Liver (tissue), 9 donors: Measurements from ENCODE around the gene COL23A1. TPM values are rescaled to one million over a fixed set of nuclear protein-coding genes. Genes with fewer than 3 reads are reported as not detected.

Experiments
- DNase-seq: peaks from one replicate; pipeline ENCODE4 v3.0.0-alpha.2; 2017; ENCODE audit warnings: low spot score
- H3K27ac ChIP-seq, 2 donors: one replicate each; pipeline ENCODE4 v1.7.0; 2013; ENCODE audit warnings: inconsistent platforms in 2 of 2, low read length in 2 of 2, control low read depth in 1 of 2, low read depth in 1 of 2, mild to moderate bottlenecking in 1 of 2
- H3K27me3 ChIP-seq, 4 donors: one replicate each; pipeline versions ENCODE4 v1.6.1 to v1.7.0; 2013; ENCODE audit warnings: low read length in 3 of 4, inconsistent platforms in 1 of 4, mild to moderate bottlenecking in 1 of 4, moderate library complexity in 1 of 4; ENCODE audit not compliant: control insufficient read depth in 4 of 4, insufficient read depth in 4 of 4
- H3K36me3 ChIP-seq, 4 donors: one replicate each; pipeline versions ENCODE4 v1.6.1 to v1.7.0; 2013; ENCODE audit warnings: low read length in 3 of 4, mild to moderate bottlenecking in 3 of 4, low read depth in 1 of 4, moderate library complexity in 1 of 4; ENCODE audit not compliant: control insufficient read depth in 4 of 4, insufficient read depth in 3 of 4
- H3K4me1 ChIP-seq, 4 donors: one replicate each; pipeline versions ENCODE4 v1.6.1 to v1.7.0; 2013; ENCODE audit warnings: low read length in 3 of 4, mild to moderate bottlenecking in 3 of 4, moderate library complexity in 1 of 4; ENCODE audit not compliant: control insufficient read depth in 4 of 4, insufficient read depth in 4 of 4
- H3K4me3 ChIP-seq, 3 donors: one replicate each; pipeline versions ENCODE4 v1.6.1 to v1.7.0; 2013; ENCODE audit warnings: low read length in 3 of 3, control low read depth in 1 of 3, low read depth in 1 of 3, mild to moderate bottlenecking in 1 of 3
- H3K9ac ChIP-seq, 2 donors: one replicate each; pipeline ENCODE4 v1.7.0; 2013; ENCODE audit warnings: low read length in 2 of 2, mild to moderate bottlenecking in 2 of 2, moderate library complexity in 2 of 2, control low read depth in 1 of 2, low read depth in 1 of 2
- H3K9me3 ChIP-seq, 4 donors: one replicate each; pipeline versions ENCODE4 v1.6.1 to v1.7.0; 2013; ENCODE audit warnings: low read length in 3 of 4; ENCODE audit not compliant: control insufficient read depth in 4 of 4
- ATF3 ChIP-seq: IDR thresholded peaks from 2 replicates; pipeline ENCODE4 v1.6.1; 2016; ENCODE audit warnings: antibody characterized with exemption
- CTCF ChIP-seq: fragments of 150-350 bp; IDR thresholded peaks from 2 replicates; pipeline ENCODE4 v1.5.1; 2017; ENCODE audit warnings: improper control_type of control experiment, low read depth, low read length; ENCODE audit not compliant: missing input control
- FOXA1 ChIP-seq: IDR thresholded peaks from 2 replicates; pipeline ENCODE4 v1.6.1; 2016; ENCODE audit warnings: antibody characterized with exemption
- GABPA ChIP-seq, 2 donors: IDR thresholded peaks in 1 of 2; conservative IDR thresholded peaks in 1 of 2; 2 replicates each; pipeline ENCODE4 v1.6.1; 2016; ENCODE audit warnings: antibody characterized with exemption in 2 of 2, mild to moderate bottlenecking in 1 of 2, moderate library complexity in 1 of 2
- HNF4A ChIP-seq, 2 donors: conservative IDR thresholded peaks; 2 replicates each; pipeline ENCODE4 v1.6.1; 2016; ENCODE audit warnings: antibody characterized with exemption in 2 of 2, mild to moderate bottlenecking in 2 of 2
- MAX ChIP-seq: IDR thresholded peaks from 2 replicates; pipeline ENCODE4 v1.6.1; 2016; ENCODE audit warnings: antibody characterized with exemption
- NR2F2 ChIP-seq: IDR thresholded peaks from 2 replicates; pipeline ENCODE4 v1.6.1; 2016; ENCODE audit warnings: antibody characterized with exemption
- RAD21 ChIP-seq, 2 donors: IDR thresholded peaks; 2 replicates each; pipeline ENCODE4 v1.6.1; 2016; ENCODE audit warnings: antibody characterized with exemption in 2 of 2, mild to moderate bottlenecking in 2 of 2
- RXRA ChIP-seq, 2 donors: IDR thresholded peaks; 2 replicates each; pipeline ENCODE4 v1.6.1; 2017 to 2018; ENCODE audit warnings: antibody characterized with exemption in 2 of 2, mild to moderate bottlenecking in 1 of 2
- SP1 ChIP-seq: IDR thresholded peaks from 2 replicates; pipeline ENCODE4 v1.6.1; 2018; ENCODE audit warnings: antibody characterized with exemption, mild to moderate bottlenecking
- TAF1 ChIP-seq: conservative IDR thresholded peaks from 2 replicates; pipeline ENCODE4 v1.6.1; 2016; ENCODE audit warnings: antibody characterized with exemption, mild to moderate bottlenecking
- WGBS: extraction: QIAGEN DNeasy Blood & Tissue Kit; methylation state at CpG from one replicate; pipeline ENCODE4 v1.1.7; 2013; 5-methylcytosine and 5-hydroxymethylcytosine counted together
- polyA plus RNA-seq, 2 donors: library from polyadenylated mRNA; stranded (reverse) in 1 of 2; unstranded in 1 of 2; fragments of 200-250 nt in 1 of 2; fragments of >200 nt in 1 of 2; fragmentation: Nextera tagmentation in 1 of 2; extraction: Ambion mirVana in 1 of 2; gene quantifications; one replicate each; pipeline versions ENCODE4 v1.2.1 to v1.2.3, GENCODE V29; 2013 to 2015
- total RNA-seq, 2 donors: library from RNA; depleted of rRNA; stranded (reverse); fragments of >200 nt; gene quantifications; one replicate each; pipeline ENCODE4 v1.2.3, GENCODE V29; 2014
- donor health status: healthy.
- donor health status: healthy.
- donor health status: healthy.
- donor health status: healthy.
- donor health status: healthy.

COL23A1 gene
- total and polyA plus RNA-seq, 4 donors: 0.08 to 1.4 (median 0.27) TPM

- no peak overlapping the region for H3K9ac ChIP-seq
- no peak overlapping the region for H3K4me3 ChIP-seq
- peaks cover 1 to 6% (median 4%) of the 10 kb centered on the region in 4 donors for H3K4me1 ChIP-seq
- no peaks in the 10 kb centered on the region for H3K36me3 ChIP-seq
- WGBS: 85% methylated on average over 28 of the region's 28 CpGs
- H3K27ac ChIP-seq: no peak overlapping the region
- TF ChIP-seq NR2F2: no peak
- TF ChIP-seq FOXA1: no peak
- no peak for TF ChIP-seq GABPA (IDR thresholded peaks at IDR 0.05 in 1 of 2, conservative IDR thresholded peaks at IDR 0.05 in 1 of 2)
- no peak for TF ChIP-seq ATF3
- TF ChIP-seq RXRA (IDR thresholded peaks at IDR 0.05): no peak
- no peak for TF ChIP-seq SP1
- no peak for TF ChIP-seq TAF1
- no peak for TF ChIP-seq RAD21 (IDR thresholded peaks at IDR 0.05)
- no peak for TF ChIP-seq MAX
- no peak for TF ChIP-seq HNF4A (conservative IDR thresholded peaks at IDR 0.05)
- no peaks in the 10 kb centered on the region for H3K27me3 ChIP-seq
- no peak for DNase-seq
- H3K9me3 ChIP-seq: no peaks in the 10 kb centered on the region
Observed at GRCh38 chr5:178469011-178469974, 120.9 kb downstream of the COL23A1 start.

GRCh38 chr5:178468196-178468685, 122.0 kb downstream of the COL23A1 start:
- Histone ChIP-seq H3K4me3 (no peak overlapping the region), H3K4me1 (peaks cover 0 to 6% (median 3%) of the 10 kb centered on the region in 4 donors), H3K9me3 (no peaks in the 10 kb centered on the region), H3K27ac (no peak overlapping the region), H3K27me3 (no peaks in the 10 kb centered on the region), H3K36me3 (no peaks in the 10 kb centered on the region), H3K9ac (no peak overlapping the region)
- peak; percentile 32 for DNase-seq
- 47% methylated on average over 18 of the region's 18 CpGs for WGBS
- TF ChIP-seq NR2F2: peak; percentile 50
- no peak for TF ChIP-seq RXRA (IDR thresholded peaks at IDR 0.05)

GRCh38 chr5:178467568-178468195, 122.5 kb downstream of the COL23A1 start:
- no peaks in the 10 kb centered on the region for H3K27me3 ChIP-seq
- H3K36me3 ChIP-seq: no peaks in the 10 kb centered on the region
- H3K9me3 ChIP-seq: no peaks in the 10 kb centered on the region
- H3K4me3 ChIP-seq: no peak overlapping the region
- no peak for TF ChIP-seq FOXA1
- TF ChIP-seq GABPA (IDR thresholded peaks at IDR 0.05 in 1 of 2, conservative IDR thresholded peaks at IDR 0.05 in 1 of 2): no peak
- peak; percentile 12 for TF ChIP-seq SP1
- DNase-seq: no peak
- no peak overlapping the region for H3K9ac ChIP-seq
- no peak overlapping the region for H3K27ac ChIP-seq
- 66% methylated on average over 19 of the region's 19 CpGs for WGBS
- peaks cover 0 to 6% (median 3%) of the 10 kb centered on the region in 4 donors for H3K4me1 ChIP-seq

- H3K27me3 ChIP-seq: no peaks in the 10 kb centered on the region
- no peak overlapping the region for H3K9ac ChIP-seq
- no peak overlapping the region for H3K27ac ChIP-seq
- no peaks in the 10 kb centered on the region for H3K9me3 ChIP-seq
- TF ChIP-seq NR2F2 (peak; percentile 49), CTCF (no peak), MAX (no peak)
- peaks cover 0 to 6% (median 3%) of the 10 kb centered on the region in 4 donors for H3K4me1 ChIP-seq
- no peak for DNase-seq
- WGBS: 63% methylated on average over 7 of the region's 7 CpGs
- H3K4me3 ChIP-seq: no peak overlapping the region
- H3K36me3 ChIP-seq: no peaks in the 10 kb centered on the region
Observed at GRCh38 chr5:178467205-178467567, 123.0 kb downstream of the COL23A1 start.
